Heart left ventricle (tissue), 13 donors: Measurements from ENCODE around the gene FLT3LG.

Source experiments
- CTCF ChIP-seq, 12 donors: fragments of 200-600 bp; sonication (generic) in 4 of 12; IDR thresholded peaks; one replicate each; pipeline versions ENCODE4 v1.5.0 to v1.8.0; 2018 to 2022; ENCODE audit warnings: antibody characterized with exemption in 12 of 12, mild to moderate bottlenecking in 5 of 12
- POLR2A ChIP-seq, 2 donors: fragments of 450-650 bp; IDR thresholded peaks; one replicate each; pipeline ENCODE4 v1.6.1; 2017; ENCODE audit warnings: antibody characterized with exemption in 2 of 2, mild to moderate bottlenecking in 2 of 2, moderate library complexity in 2 of 2
- donor health status: ischemic (EF 13 %, LVEDD 7.1; RV severe dilation, severe dysfunction).
- donor health status: DM: no; HTN: yes; CAD: no.
- donor health status: DM: no; HTN: no; CAD: no.
- donor health status: ischemic (EF 25% LVEDD 6.9; RV normal size, moderate dysfunction).
- donor health status: ischemic (EF 25% LVEDD 5.7; RV mildly dilated, moderate dysfunction).
- donor health status: ischemic (EF 35%, LVEDD 5.7; RV mildly dilated, moderate dysfunction).
- donor health status: nonischemic (EF 11% LVEDD 7.7; RV severe dilation, severe dysfunction).
- donor health status: DM: yes; HTN: yes; CAD: no.
- donor health status: PGD.
- donor health status: ischemic (EF 29% LVEDD 5.4; RV normal size, mild dysfunction).
- donor health status: nonischemic (EF 23%, LVEDD 6.1; RV moderate dilation, normal function).

DNA sequence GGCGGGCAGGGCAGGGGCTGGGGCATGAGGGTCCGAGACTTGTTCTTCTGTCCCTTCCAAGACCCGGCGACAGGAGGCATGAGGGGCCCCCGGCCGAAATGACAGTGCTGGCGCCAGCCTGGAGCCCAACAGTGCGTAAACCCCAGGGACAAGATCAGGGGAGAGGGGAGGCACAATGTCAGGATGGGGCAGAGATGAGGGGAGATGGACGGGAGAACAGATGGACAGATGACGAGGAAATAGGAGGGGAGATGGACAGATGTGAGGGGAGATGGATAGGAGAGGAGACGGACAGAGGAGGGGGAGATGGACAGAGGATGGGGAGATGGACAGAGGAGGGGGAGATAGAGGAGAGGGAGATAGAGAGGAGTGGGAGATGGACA is 518 bp downstream of the FLT3LG start:
- TF ChIP-seq CTCF (IDR thresholded peaks at IDR 0.05) (no peak), POLR2A (IDR thresholded peaks at IDR 0.05) (no peak)
